Measurements from ENCODE around the gene CFAP57. TPM values are rescaled to one million over a fixed set of nuclear protein-coding genes. Genes with fewer than 3 reads are reported as not detected.

The CFAP57 gene
- total RNA-seq, 4 donors from 2014 or later: not detected

GRCh38 chr1:43274804-43275180 is 102.7 kb downstream of the CFAP57 start:
- peak overlapping the region in 2 of 4 donors; percentile 6 to 30 for H3K27ac ChIP-seq
- H3K4me1 ChIP-seq: peaks cover 0 to 25% (median 19%) of the 10 kb centered on the region in 4 donors
- intact Hi-C loops (cut with DNase I; ENCODE audit: low total_unique reads): no loop called here
- TF ChIP-seq POLR2AphosphoS5 (IDR thresholded peaks at IDR 0.05): no peak
- TF ChIP-seq EP300 (IDR thresholded peaks at IDR 0.05; ENCODE audit: low read depth): no peak
- no peak for TF ChIP-seq POLR2A (IDR thresholded peaks at IDR 0.05)
- TF ChIP-seq, protein P1, sequence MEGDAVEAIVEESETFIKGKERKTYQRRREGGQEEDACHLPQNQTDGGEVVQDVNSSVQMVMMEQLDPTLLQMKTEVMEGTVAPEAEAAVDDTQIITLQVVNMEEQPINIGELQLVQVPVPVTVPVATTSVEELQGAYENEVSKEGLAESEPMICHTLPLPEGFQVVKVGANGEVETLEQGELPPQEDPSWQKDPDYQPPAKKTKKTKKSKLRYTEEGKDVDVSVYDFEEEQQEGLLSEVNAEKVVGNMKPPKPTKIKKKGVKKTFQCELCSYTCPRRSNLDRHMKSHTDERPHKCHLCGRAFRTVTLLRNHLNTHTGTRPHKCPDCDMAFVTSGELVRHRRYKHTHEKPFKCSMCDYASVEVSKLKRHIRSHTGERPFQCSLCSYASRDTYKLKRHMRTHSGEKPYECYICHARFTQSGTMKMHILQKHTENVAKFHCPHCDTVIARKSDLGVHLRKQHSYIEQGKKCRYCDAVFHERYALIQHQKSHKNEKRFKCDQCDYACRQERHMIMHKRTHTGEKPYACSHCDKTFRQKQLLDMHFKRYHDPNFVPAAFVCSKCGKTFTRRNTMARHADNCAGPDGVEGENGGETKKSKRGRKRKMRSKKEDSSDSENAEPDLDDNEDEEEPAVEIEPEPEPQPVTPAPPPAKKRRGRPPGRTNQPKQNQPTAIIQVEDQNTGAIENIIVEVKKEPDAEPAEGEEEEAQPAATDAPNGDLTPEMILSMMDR (IDR thresholded peaks at IDR 0.05): no peak
- in situ Hi-C loops (cut with MboI; ENCODE audit: low pct_ligation_motif_present in 1 of 4, low pct_unique_long_range_greater_than_20kb in 1 of 4, low sequenced_read_pairs in 3 of 4): no loop called here
- 86 to 95% methylated on average over 4 to 8 of the region's 8 CpGs for WGBS, 2 donors (ENCODE audit: low coverage in 1 of 2)
- DNase-seq: no peak
- no peaks in the 10 kb centered on the region for H3K27me3 ChIP-seq
- H3K9me3 ChIP-seq: no peaks in the 10 kb centered on the region
- no peak overlapping the region for H3K4me3 ChIP-seq
- H3K36me3 ChIP-seq: no peaks in the 10 kb centered on the region

- in situ Hi-C loops (cut with MboI; ENCODE audit: low pct_ligation_motif_present in 1 of 4, low pct_unique_long_range_greater_than_20kb in 1 of 4, low sequenced_read_pairs in 3 of 4): no loop called here
- DNase-seq: no peak
- H3K27ac ChIP-seq: no peak overlapping the region
Observed at GRCh38 chr1:43275826-43276620, 103.9 kb downstream of the CFAP57 start.

GRCh38 chr1:43276673-43277072 is 104.5 kb downstream of the CFAP57 start:
- H3K36me3 ChIP-seq: no peaks in the 10 kb centered on the region
- no peaks in the 10 kb centered on the region for H3K9me3 ChIP-seq
- H3K4me3 ChIP-seq: no peak overlapping the region
- intact Hi-C loops (cut with DNase I; ENCODE audit: low total_unique reads): no loop called here
- 70 to 90% methylated on average over 4 to 7 of the region's 7 CpGs for WGBS, 2 donors (ENCODE audit: low coverage in 1 of 2)
- in situ Hi-C loops (cut with MboI; ENCODE audit: low pct_ligation_motif_present in 1 of 4, low pct_unique_long_range_greater_than_20kb in 1 of 4, low sequenced_read_pairs in 3 of 4): no loop called here
- TF ChIP-seq, protein P1 (IDR thresholded peaks at IDR 0.05): no peak
- TF ChIP-seq POLR2A (IDR thresholded peaks at IDR 0.05) (no peak), POLR2AphosphoS5 (IDR thresholded peaks at IDR 0.05) (no peak), EP300 (IDR thresholded peaks at IDR 0.05; ENCODE audit: low read depth) (no peak)
- H3K27ac ChIP-seq: no peak overlapping the region
- DNase-seq: no peak
- no peaks in the 10 kb centered on the region for H3K27me3 ChIP-seq
- H3K4me1 ChIP-seq: peaks cover 0 to 10% (median 4%) of the 10 kb centered on the region in 4 donors

More at GRCh38 chr1:43275826-43276620, 103.9 kb downstream of the CFAP57 start:
- TF ChIP-seq POLR2A (IDR thresholded peaks at IDR 0.05): no peak
- TF ChIP-seq, protein P1 (IDR thresholded peaks at IDR 0.05): no peak
- TF ChIP-seq POLR2AphosphoS5 (IDR thresholded peaks at IDR 0.05): no peak
- TF ChIP-seq EP300 (IDR thresholded peaks at IDR 0.05; ENCODE audit: low read depth): no peak
- intact Hi-C loops (cut with DNase I; ENCODE audit: low total_unique reads): no loop called here
- no peaks in the 10 kb centered on the region for H3K9me3 ChIP-seq
- 86 to 89% methylated on average over 5 to 12 of the region's 12 CpGs for WGBS, 2 donors (ENCODE audit: low coverage in 1 of 2)
- peaks cover 0 to 16% (median 9%) of the 10 kb centered on the region in 4 donors for H3K4me1 ChIP-seq
- no peaks in the 10 kb centered on the region for H3K27me3 ChIP-seq
- no peak overlapping the region for H3K4me3 ChIP-seq
- no peaks in the 10 kb centered on the region for H3K36me3 ChIP-seq

GRCh38 chr1:43277116-43277876 is 105.2 kb downstream of the CFAP57 start:
- TF ChIP-seq POLR2AphosphoS5 (IDR thresholded peaks at IDR 0.05) (no peak), POLR2A (IDR thresholded peaks at IDR 0.05) (no peak), EP300 (IDR thresholded peaks at IDR 0.05; ENCODE audit: low read depth) (no peak)
- TF ChIP-seq, protein P1 (IDR thresholded peaks at IDR 0.05): no peak
- in situ Hi-C loops (cut with MboI; ENCODE audit: low pct_ligation_motif_present in 1 of 4, low pct_unique_long_range_greater_than_20kb in 1 of 4, low sequenced_read_pairs in 3 of 4): no loop called here
- Histone ChIP-seq H3K27ac (no peak overlapping the region), H3K4me1 (peaks cover 0 to 10% (median 4%) of the 10 kb centered on the region in 4 donors), H3K36me3 (no peaks in the 10 kb centered on the region), H3K27me3 (no peaks in the 10 kb centered on the region), H3K4me3 (no peak overlapping the region), H3K9me3 (no peaks in the 10 kb centered on the region)
- WGBS, 2 donors (ENCODE audit: low coverage in 1 of 2): 82 to 100% methylated on average over 2 to 7 of the region's 7 CpGs
- DNase-seq: no peak
- intact Hi-C loops (cut with DNase I; ENCODE audit: low total_unique reads): no loop called here

All from transverse colon (tissue), 4 donors.